Pancreas (tissue), 10 donors: ENCODE measurements around the gene SPATA21. TPM values are rescaled to one million over a fixed set of nuclear protein-coding genes. Genes with fewer than 3 reads are reported as not detected.

ENCODE experiments used
- ATAC-seq, 4 donors: fragments of 200-7000 bp; cut with Tn5 transposase; one replicate each; pipeline versions ENCODE4 v1.8.0 to v1.9.1; 2020; ENCODE audit warnings: mild to moderate bottlenecking in 4 of 4, moderate library complexity in 4 of 4
- DNase-seq, 6 donors: peaks; one replicate each; pipeline ENCODE4 v3.0.0-alpha.2; 2020
- FAIRE-seq: peaks from 2 replicates; lab custom pipeline; 2012; peaks lifted over from hg19 to GRCh38; lab: Jason Lieb, UNC
- H3K27ac ChIP-seq, 4 donors: fragments of 200-600 bp; sonication (generic); 1 replicate in 3 of 4; 2 replicates in 1 of 4; pipeline versions ENCODE4 v1.5.0 to v1.8.0; 2020
- H3K27me3 ChIP-seq, 4 donors: fragments of 200-600 bp; one replicate each; pipeline ENCODE4 v1.8.0; 2021
- H3K36me3 ChIP-seq, 3 donors: fragments of 200-600 bp; sonication (generic) in 1 of 3; one replicate each; pipeline versions ENCODE4 v1.5.0 to v1.8.0; 2020 to 2021
- H3K4me1 ChIP-seq, 3 donors: fragments of 200-600 bp; one replicate each; pipeline ENCODE4 v1.8.0; 2021
- H3K4me3 ChIP-seq, 4 donors: fragments of 200-600 bp; sonication (generic) in 2 of 4; one replicate each; pipeline versions ENCODE4 v1.5.0 to v1.8.0; 2020 to 2021
- H3K9me3 ChIP-seq, 4 donors: fragments of 200-600 bp; one replicate each; pipeline ENCODE4 v1.8.0; 2021
- CTCF ChIP-seq, 4 donors: fragments of 200-600 bp; sonication (generic) in 3 of 4; IDR thresholded peaks; one replicate each; pipeline versions ENCODE4 v1.5.0 to v1.8.0; 2021; ENCODE audit warnings: antibody characterized with exemption in 4 of 4
- WGBS, 2 donors: extraction: QIAGEN DNeasy Blood & Tissue Kit; methylation state at CpG; one replicate each; pipeline ENCODE4 v1.1.7; 2013; 5-methylcytosine and 5-hydroxymethylcytosine counted together
- intact Hi-C, 3 donors: fragments of 100-400 bp; cut with DNase I; formaldehyde crosslinking; loops; one replicate each; pipeline versions ENCODE4 v1.11.1 to v1.14.2; 2022
- polyA plus RNA-seq, 2 donors: library from polyadenylated mRNA; stranded (reverse); fragments of 200-250 nt; gene quantifications; one replicate each; pipeline ENCODE4 v1.2.3, GENCODE V29; 2013
- total RNA-seq, 6 donors: library from RNA; stranded (reverse); fragmentation: NEBNext Ultra II Directional in 4 of 6; extraction: Animal tissue kit (Norgen Biotek cat#: 25700) in 4 of 6; gene quantifications; one replicate each; pipeline versions ENCODE4 v1.2.1 to v1.2.4, GENCODE V29; 2021 to 2023
- donor health status: healthy with polysubstance abuse.
- donor health status: DM: no; HTN: no; CAD: no; lungs with moderate emphysema.
- donor health status: DM: no; HTN: no; CAD: no.
- donor health status: control.
- donor health status: control.
- donor health status: Bipolar disorder and iron deficiency.
- donor health status: DM: yes; HTN: yes; CAD: no.
- donor health status: DM: no; HTN: no; CAD: no.
- donor health status: DM: no; HTN: no; CAD: no.
- donor health status: DM: yes; HTN: yes; CAD: no.

Gene SPATA21
- total and polyA plus RNA-seq, 8 donors = 0.53 to 0.90 (median 0.77) TPM; not detected in 5

GRCh38 chr1:16449065-16449464, 11.8 kb upstream of the SPATA21 start:
- Histone ChIP-seq H3K36me3 (peaks cover 0 to 21% (median 19%) of the 10 kb centered on the region in 3 donors), H3K27me3 (no peaks in the 10 kb centered on the region), H3K4me1 (no peaks in the 10 kb centered on the region), H3K9me3 (no peaks in the 10 kb centered on the region), H3K27ac (no peak overlapping the region), H3K4me3 (no peak overlapping the region)
- WGBS, 2 donors = 98 to 100% methylated on average over 4 of the region's 4 CpGs
- no peak for TF ChIP-seq CTCF (IDR thresholded peaks at IDR 0.05)
- intact Hi-C loops = no loop called here
- ATAC-seq (no peak), DNase-seq (no peak), FAIRE-seq (no peak)

DNA sequence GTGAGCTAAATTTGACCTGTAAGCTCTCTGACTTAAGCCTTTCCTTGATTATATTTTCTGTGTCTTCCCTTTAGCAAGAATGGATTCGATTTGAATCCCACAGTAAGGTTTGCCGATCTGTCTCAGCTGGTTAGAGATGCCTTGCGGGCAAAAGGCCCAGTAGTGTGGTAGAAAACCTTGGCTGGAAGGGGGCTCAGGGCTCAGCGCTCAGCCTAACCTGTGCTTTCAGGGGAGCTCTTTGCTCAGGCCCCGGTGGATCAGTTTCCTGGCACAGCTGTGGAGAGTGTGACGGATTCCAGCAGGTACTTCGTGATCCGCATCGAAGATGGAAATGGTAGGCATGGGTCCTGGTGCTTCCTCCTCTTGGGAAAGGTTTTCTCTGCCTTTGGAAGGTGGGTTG, 10.4 kb upstream of the SPATA21 start:
- no peak for FAIRE-seq
- WGBS, 2 donors = 93 to 94% methylated on average over 9 of the region's 9 CpGs
- no peak for DNase-seq
- H3K4me3 ChIP-seq = no peak overlapping the region
- ATAC-seq = no peak
- H3K9me3 ChIP-seq = no peaks in the 10 kb centered on the region
- TF ChIP-seq CTCF (IDR thresholded peaks at IDR 0.05) = no peak
- H3K27me3 ChIP-seq = no peaks in the 10 kb centered on the region
- peaks cover 0 to 21% (median 21%) of the 10 kb centered on the region in 3 donors for H3K36me3 ChIP-seq
- intact Hi-C loops = no loop called here
- H3K27ac ChIP-seq = no peak overlapping the region
- peaks cover 0 to under 1% (median 0%) of the 10 kb centered on the region in 3 donors for H3K4me1 ChIP-seq

DNA sequence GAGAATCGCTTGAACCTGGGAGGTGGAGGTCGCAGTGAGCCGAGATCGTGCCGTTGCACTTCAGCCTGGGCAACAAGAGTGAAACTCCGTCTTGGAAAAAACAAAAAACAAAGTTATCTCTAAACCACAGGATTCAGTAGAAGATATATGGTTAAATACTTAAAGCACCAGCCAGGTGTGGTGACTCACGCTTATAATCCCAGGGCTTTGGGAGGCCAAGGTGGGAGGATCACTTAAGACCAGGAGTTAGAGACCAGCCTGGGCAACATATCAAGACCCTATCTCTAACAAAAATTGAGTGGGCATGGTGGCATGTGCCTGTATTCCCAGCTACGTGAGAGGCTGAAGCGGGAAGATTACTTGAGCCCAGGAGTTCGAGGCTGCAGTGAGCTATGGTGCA, 8.9 kb upstream of the SPATA21 start:
- Histone ChIP-seq H3K27me3 (no peaks in the 10 kb centered on the region), H3K4me1 (peaks cover 0 to 8% (median 0%) of the 10 kb centered on the region in 3 donors), H3K4me3 (no peak overlapping the region), H3K27ac (no peak overlapping the region), H3K9me3 (no peaks in the 10 kb centered on the region), H3K36me3 (peaks cover 0 to 21% (median 21%) of the 10 kb centered on the region in 3 donors)
- no peak for TF ChIP-seq CTCF (IDR thresholded peaks at IDR 0.05)
- ATAC-seq (no peak), FAIRE-seq (no peak), DNase-seq (no peak)
- 90 to 98% methylated on average over 10 of the region's 10 CpGs for WGBS, 2 donors
- intact Hi-C loops = no loop called here

DNA sequence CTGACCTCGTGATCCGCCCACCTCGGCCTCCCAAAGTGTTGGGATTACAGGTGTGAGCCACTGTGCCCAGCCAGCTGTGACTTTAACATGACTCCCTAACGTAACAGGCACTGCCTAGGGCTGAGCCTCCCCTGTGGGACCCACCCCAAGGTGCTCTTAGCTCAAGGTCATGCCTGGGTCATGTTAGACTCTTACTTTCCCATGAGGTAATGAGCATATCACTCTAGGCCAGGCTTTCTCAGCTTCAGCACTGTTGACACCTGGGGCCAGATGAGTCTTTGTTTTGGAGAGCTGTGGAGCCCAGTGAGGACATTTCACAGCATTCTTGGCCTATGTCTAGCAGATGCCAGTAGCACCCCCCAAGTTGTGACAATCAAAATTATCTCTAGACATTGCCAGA, 7.8 kb upstream of the SPATA21 start:
- ATAC-seq = no peak
- Histone ChIP-seq H3K27ac (no peak overlapping the region), H3K36me3 (peaks cover 0 to 21% (median 18%) of the 10 kb centered on the region in 3 donors), H3K4me3 (no peak overlapping the region), H3K9me3 (no peaks in the 10 kb centered on the region), H3K4me1 (peaks cover 0 to 8% (median 0%) of the 10 kb centered on the region in 3 donors), H3K27me3 (no peaks in the 10 kb centered on the region)
- whole genome bisulfite sequencing, 2 donors = 86 to 89% methylated on average over 4 of the region's 4 CpGs
- intact Hi-C loops = no loop called here
- TF ChIP-seq CTCF (IDR thresholded peaks at IDR 0.05) = no peak
- DNase-seq = no peak
- no peak for FAIRE-seq

- WGBS, 2 donors = 88 to 89% methylated on average over 14 of the region's 14 CpGs
- no peak for FAIRE-seq
- ATAC-seq = no peak
Measured at GRCh38 chr1:16443975-16444770, 6.9 kb upstream of the SPATA21 start.

More at GRCh38 chr1:16443975-16444770, 6.9 kb upstream of the SPATA21 start:
- H3K27me3 ChIP-seq = no peaks in the 10 kb centered on the region
- peaks cover 0 to 17% (median 13%) of the 10 kb centered on the region in 3 donors for H3K36me3 ChIP-seq
- TF ChIP-seq CTCF (IDR thresholded peaks at IDR 0.05) = no peak
- DNase-seq = no peak
- intact Hi-C loops = no loop called here
- no peak overlapping the region for H3K4me3 ChIP-seq
- no peaks in the 10 kb centered on the region for H3K9me3 ChIP-seq
- peaks cover 0 to 8% (median 0%) of the 10 kb centered on the region in 3 donors for H3K4me1 ChIP-seq
- no peak overlapping the region for H3K27ac ChIP-seq
